HEK293 (cell line): Measurements from ENCODE around the gene PIGP.

Experiments used
- GLI2 ChIP-seq: fragments of 450-650 bp; formaldehyde crosslinking; IDR thresholded peaks from 2 replicates; pipeline ENCODE4; 2017; ENCODE audit warnings: missing biosample characterization, missing genetic modification characterization, low read depth, borderline replicate concordance
- MZF1 ChIP-seq: fragments of 450-650 bp; formaldehyde crosslinking; IDR thresholded peaks from 2 replicates; pipeline ENCODE4 v1.5.1; 2017; ENCODE audit warnings: missing biosample characterization, missing genetic modification characterization, borderline replicate concordance
- OVOL3 ChIP-seq: fragments of 450-650 bp; formaldehyde crosslinking; IDR thresholded peaks from 2 replicates; pipeline ENCODE4 v1.5.1; 2016; ENCODE audit warnings: missing biosample characterization, missing genetic modification characterization
- PRDM1 ChIP-seq: fragments of 450-650 bp; formaldehyde crosslinking; IDR thresholded peaks from 2 replicates; pipeline ENCODE4; 2016; ENCODE audit warnings: missing biosample characterization, missing genetic modification characterization
- SCRT2 ChIP-seq: fragments of 450-650 bp; formaldehyde crosslinking; IDR thresholded peaks from 2 replicates; pipeline ENCODE4 v1.5.1; 2016; ENCODE audit warnings: missing biosample characterization, missing genetic modification characterization
- SP7 ChIP-seq: fragments of 450-650 bp; formaldehyde crosslinking; IDR thresholded peaks from 2 replicates; pipeline ENCODE4 v1.5.1; 2016; ENCODE audit warnings: missing biosample characterization, missing genetic modification characterization
- ZBTB8A ChIP-seq: fragments of 450-650 bp; formaldehyde crosslinking; IDR thresholded peaks from 2 replicates; pipeline ENCODE4 v1.5.1; 2016; ENCODE audit warnings: missing biosample characterization, missing genetic modification characterization
- ZFP37 ChIP-seq: fragments of 450-650 bp; formaldehyde crosslinking; IDR thresholded peaks from 2 replicates; pipeline ENCODE4 v1.5.1; 2016; ENCODE audit warnings: missing biosample characterization, missing genetic modification characterization
- ZNF157 ChIP-seq: fragments of 450-650 bp; formaldehyde crosslinking; IDR thresholded peaks from 2 replicates; pipeline ENCODE4 v1.5.1; 2016; ENCODE audit warnings: missing biosample characterization, missing genetic modification characterization
- ZNF169 ChIP-seq: fragments of 450-650 bp; formaldehyde crosslinking; IDR thresholded peaks from 2 replicates; pipeline ENCODE4 v1.5.1; 2016; ENCODE audit warnings: missing biosample characterization, missing genetic modification characterization
- ZNF184 ChIP-seq: fragments of 450-650 bp; IDR thresholded peaks from 2 replicates; pipeline ENCODE4 v1.5.1; 2018; ENCODE audit warnings: missing biosample characterization, mild to moderate bottlenecking, missing genetic modification characterization
- ZNF221 ChIP-seq: fragments of 450-650 bp; formaldehyde crosslinking; IDR thresholded peaks from 2 replicates; pipeline ENCODE4 v1.5.1; 2017; ENCODE audit warnings: missing biosample characterization, missing genetic modification characterization, borderline replicate concordance
- ZNF24 ChIP-seq: fragments of 450-650 bp; formaldehyde crosslinking; IDR thresholded peaks from 2 replicates; pipeline ENCODE4 v1.5.1; 2016; ENCODE audit warnings: missing biosample characterization, missing genetic modification characterization
- ZNF266 ChIP-seq: fragments of 450-650 bp; formaldehyde crosslinking; IDR thresholded peaks from 2 replicates; pipeline ENCODE4 v1.5.1; 2016; ENCODE audit warnings: missing biosample characterization, missing genetic modification characterization, low read depth
- ZNF292 ChIP-seq: fragments of 450-650 bp; formaldehyde crosslinking; IDR thresholded peaks from 2 replicates; pipeline ENCODE4 v1.5.1; 2016; ENCODE audit warnings: low read depth, missing biosample characterization, missing genetic modification characterization, borderline replicate concordance
- ZNF433 ChIP-seq: fragments of 450-650 bp; formaldehyde crosslinking; IDR thresholded peaks from 2 replicates; pipeline ENCODE4 v1.5.1; 2016; ENCODE audit warnings: missing biosample characterization, missing genetic modification characterization, low read depth
- ZNF48 ChIP-seq: fragments of 450-650 bp; formaldehyde crosslinking; IDR thresholded peaks from 2 replicates; pipeline ENCODE4 v1.5.1; 2016; ENCODE audit warnings: missing biosample characterization, missing genetic modification characterization
- ZNF548 ChIP-seq: fragments of 450-650 bp; formaldehyde crosslinking; IDR thresholded peaks from 2 replicates; pipeline ENCODE4 v1.5.1; 2016; ENCODE audit warnings: missing biosample characterization, missing genetic modification characterization
- ZNF600 ChIP-seq: fragments of 450-650 bp; formaldehyde crosslinking; IDR thresholded peaks from 2 replicates; pipeline ENCODE4 v1.5.1; 2016; ENCODE audit warnings: missing biosample characterization, missing genetic modification characterization
- ZNF624 ChIP-seq: fragments of 450-650 bp; formaldehyde crosslinking; IDR thresholded peaks from 2 replicates; pipeline ENCODE4 v1.5.1; 2017; ENCODE audit warnings: missing biosample characterization, missing genetic modification characterization
- ZNF626 ChIP-seq: fragments of 450-650 bp; sonication (Bioruptor Pico); formaldehyde crosslinking; IDR thresholded peaks from 2 replicates; pipeline ENCODE4 v1.5.1; 2018; ENCODE audit warnings: missing biosample characterization, missing genetic modification characterization, inconsistent platforms
- ZNF629 ChIP-seq: fragments of 450-650 bp; formaldehyde crosslinking; IDR thresholded peaks from 2 replicates; pipeline ENCODE4 v1.5.1; 2017; ENCODE audit warnings: missing biosample characterization, missing genetic modification characterization
- ZNF76 ChIP-seq: fragments of 450-650 bp; formaldehyde crosslinking; IDR thresholded peaks from 2 replicates; pipeline ENCODE4; 2016; ENCODE audit warnings: low read depth, missing biosample characterization, missing genetic modification characterization, borderline replicate concordance
- ZNF830 ChIP-seq: fragments of 450-650 bp; IDR thresholded peaks from 2 replicates; pipeline ENCODE4 v1.5.0; 2018; ENCODE audit warnings: missing biosample characterization, missing genetic modification characterization, low read depth, mild to moderate bottlenecking, moderate library complexity
- TF ChIP-seq, protein P1 (sequence below): fragments of 450-650 bp; formaldehyde crosslinking; IDR thresholded peaks from 2 replicates; pipeline ENCODE4 v1.5.1; 2016; ENCODE audit warnings: missing biosample characterization, missing genetic modification characterization, borderline replicate concordance
- TF ChIP-seq, protein P2 (sequence below): fragments of 450-650 bp; formaldehyde crosslinking; IDR thresholded peaks from 2 replicates; pipeline ENCODE4 v1.5.1; 2016; ENCODE audit warnings: missing biosample characterization, missing genetic modification characterization
- TF ChIP-seq, protein P3 (sequence below): fragments of 450-650 bp; formaldehyde crosslinking; IDR thresholded peaks from 2 replicates; pipeline ENCODE4 v1.5.1; 2017; ENCODE audit warnings: missing biosample characterization, missing genetic modification characterization
- TF ChIP-seq, protein P4 (sequence below): fragments of 450-650 bp; formaldehyde crosslinking; IDR thresholded peaks from 2 replicates; pipeline ENCODE4 v1.5.1; 2017; ENCODE audit warnings: missing biosample characterization, missing genetic modification characterization
- TF ChIP-seq, protein P5 (sequence below): fragments of 450-650 bp; formaldehyde crosslinking; IDR thresholded peaks from 2 replicates; pipeline ENCODE4 v1.5.1; 2016; ENCODE audit warnings: missing biosample characterization, missing genetic modification characterization

Gene PIGP

DNA sequence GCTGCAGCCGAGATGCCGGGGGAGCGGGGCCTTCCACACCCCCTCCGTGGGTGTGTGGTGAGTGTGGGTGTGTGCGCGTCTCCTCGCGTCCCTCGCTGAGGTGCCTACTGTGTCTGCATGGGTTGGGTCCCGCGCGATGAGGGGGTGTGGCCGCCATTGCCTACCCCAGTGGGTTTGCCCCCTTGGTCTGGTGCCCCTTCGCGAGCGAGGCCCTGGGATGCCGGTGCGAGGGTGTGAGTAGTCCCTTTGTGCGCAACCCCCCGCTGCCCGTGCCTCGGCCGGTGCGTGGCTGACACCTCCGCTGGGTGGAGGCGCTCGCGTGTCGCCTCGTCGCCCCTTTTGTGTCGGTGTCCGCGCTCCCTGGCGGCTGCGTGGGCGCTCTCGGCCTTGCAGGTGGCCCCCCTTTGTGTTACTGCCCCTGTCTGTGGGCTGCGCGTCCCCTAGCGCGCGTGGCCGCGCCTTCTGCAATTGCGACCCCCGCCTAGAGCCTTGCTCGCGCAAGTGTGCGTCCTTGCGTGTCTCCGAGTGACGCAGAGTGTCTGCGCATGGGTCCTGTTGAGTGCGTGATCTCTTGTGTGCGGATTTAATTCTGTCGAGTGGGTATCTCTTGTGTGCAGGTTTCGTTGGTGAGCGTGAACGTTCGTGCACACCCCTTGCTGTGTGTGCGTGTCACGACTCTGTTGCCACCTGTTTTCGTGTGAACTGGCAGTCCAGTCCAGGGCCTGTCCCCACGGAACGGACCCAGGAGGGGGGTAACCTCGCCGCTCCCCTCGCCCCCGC is 736 bp upstream of the PIGP start (continued):
- TF ChIP-seq, protein P1, sequence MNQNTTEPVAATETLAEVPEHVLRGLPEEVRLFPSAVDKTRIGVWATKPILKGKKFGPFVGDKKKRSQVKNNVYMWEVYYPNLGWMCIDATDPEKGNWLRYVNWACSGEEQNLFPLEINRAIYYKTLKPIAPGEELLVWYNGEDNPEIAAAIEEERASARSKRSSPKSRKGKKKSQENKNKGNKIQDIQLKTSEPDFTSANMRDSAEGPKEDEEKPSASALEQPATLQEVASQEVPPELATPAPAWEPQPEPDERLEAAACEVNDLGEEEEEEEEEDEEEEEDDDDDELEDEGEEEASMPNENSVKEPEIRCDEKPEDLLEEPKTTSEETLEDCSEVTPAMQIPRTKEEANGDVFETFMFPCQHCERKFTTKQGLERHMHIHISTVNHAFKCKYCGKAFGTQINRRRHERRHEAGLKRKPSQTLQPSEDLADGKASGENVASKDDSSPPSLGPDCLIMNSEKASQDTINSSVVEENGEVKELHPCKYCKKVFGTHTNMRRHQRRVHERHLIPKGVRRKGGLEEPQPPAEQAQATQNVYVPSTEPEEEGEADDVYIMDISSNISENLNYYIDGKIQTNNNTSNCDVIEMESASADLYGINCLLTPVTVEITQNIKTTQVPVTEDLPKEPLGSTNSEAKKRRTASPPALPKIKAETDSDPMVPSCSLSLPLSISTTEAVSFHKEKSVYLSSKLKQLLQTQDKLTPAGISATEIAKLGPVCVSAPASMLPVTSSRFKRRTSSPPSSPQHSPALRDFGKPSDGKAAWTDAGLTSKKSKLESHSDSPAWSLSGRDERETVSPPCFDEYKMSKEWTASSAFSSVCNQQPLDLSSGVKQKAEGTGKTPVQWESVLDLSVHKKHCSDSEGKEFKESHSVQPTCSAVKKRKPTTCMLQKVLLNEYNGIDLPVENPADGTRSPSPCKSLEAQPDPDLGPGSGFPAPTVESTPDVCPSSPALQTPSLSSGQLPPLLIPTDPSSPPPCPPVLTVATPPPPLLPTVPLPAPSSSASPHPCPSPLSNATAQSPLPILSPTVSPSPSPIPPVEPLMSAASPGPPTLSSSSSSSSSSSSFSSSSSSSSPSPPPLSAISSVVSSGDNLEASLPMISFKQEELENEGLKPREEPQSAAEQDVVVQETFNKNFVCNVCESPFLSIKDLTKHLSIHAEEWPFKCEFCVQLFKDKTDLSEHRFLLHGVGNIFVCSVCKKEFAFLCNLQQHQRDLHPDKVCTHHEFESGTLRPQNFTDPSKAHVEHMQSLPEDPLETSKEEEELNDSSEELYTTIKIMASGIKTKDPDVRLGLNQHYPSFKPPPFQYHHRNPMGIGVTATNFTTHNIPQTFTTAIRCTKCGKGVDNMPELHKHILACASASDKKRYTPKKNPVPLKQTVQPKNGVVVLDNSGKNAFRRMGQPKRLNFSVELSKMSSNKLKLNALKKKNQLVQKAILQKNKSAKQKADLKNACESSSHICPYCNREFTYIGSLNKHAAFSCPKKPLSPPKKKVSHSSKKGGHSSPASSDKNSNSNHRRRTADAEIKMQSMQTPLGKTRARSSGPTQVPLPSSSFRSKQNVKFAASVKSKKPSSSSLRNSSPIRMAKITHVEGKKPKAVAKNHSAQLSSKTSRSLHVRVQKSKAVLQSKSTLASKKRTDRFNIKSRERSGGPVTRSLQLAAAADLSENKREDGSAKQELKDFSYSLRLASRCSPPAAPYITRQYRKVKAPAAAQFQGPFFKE (tag by site-specific recombination) = no peak
- TF ChIP-seq ZNF221 (no peak), ZNF600 (tag by site-specific recombination) (no peak; the same call in none of the 2 replicates), SCRT2 (tag by site-specific recombination) (peak; percentile 94), MZF1 (no peak), ZNF184 (tag by site-specific recombination) (no peak), ZNF830 (no peak), ZNF76 (tag by site-specific recombination) (peak; percentile 44; the same call in 1 of the 2 replicates), ZNF24 (tag by site-specific recombination) (0 out of 2 replicates have a peak, but pooled peaks have one; percentile 35), ZFP37 (tag by site-specific recombination) (peak; percentile 58; the same call in 1 of the 2 replicates), ZNF433 (tag by site-specific recombination) (no peak), ZNF292 (tag by site-specific recombination) (no peak), ZNF157 (tag by site-specific recombination) (no peak), ZNF548 (tag by site-specific recombination) (no peak), GLI2 (no peak), ZNF48 (tag by site-specific recombination) (peak; percentile 39; the same call in 1 of the 2 replicates), OVOL3 (tag by site-specific recombination) (no peak), ZNF629 (tag by site-specific recombination) (peak; percentile 42), ZNF266 (tag by site-specific recombination) (no peak), PRDM1 (tag by site-specific recombination) (no peak), ZNF169 (tag by site-specific recombination) (0 out of 2 replicates have a peak, but pooled peaks have one; percentile 35), ZNF624 (tag by site-specific recombination) (peak; percentile 29; the same call in 1 of the 2 replicates), SP7 (peak; percentile 73), ZNF626 (tag by site-specific recombination) (no peak), ZBTB8A (peak; percentile 25; the same call in 1 of the 2 replicates)
- TF ChIP-seq, protein P2, sequence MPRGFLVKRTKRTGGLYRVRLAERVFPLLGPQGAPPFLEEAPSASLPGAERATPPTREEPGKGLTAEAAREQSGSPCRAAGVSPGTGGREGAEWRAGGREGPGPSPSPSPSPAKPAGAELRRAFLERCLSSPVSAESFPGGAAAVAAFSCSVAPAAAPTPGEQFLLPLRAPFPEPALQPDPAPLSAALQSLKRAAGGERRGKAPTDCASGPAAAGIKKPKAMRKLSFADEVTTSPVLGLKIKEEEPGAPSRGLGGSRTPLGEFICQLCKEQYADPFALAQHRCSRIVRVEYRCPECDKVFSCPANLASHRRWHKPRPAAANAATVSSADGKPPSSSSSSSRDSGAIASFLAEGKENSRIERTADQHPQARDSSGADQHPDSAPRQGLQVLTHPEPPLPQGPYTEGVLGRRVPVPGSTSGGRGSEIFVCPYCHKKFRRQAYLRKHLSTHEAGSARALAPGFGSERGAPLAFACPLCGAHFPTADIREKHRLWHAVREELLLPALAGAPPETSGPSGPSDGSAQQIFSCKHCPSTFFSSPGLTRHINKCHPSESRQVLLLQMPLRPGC (tag by site-specific recombination) = no peak
- TF ChIP-seq, protein P3, sequence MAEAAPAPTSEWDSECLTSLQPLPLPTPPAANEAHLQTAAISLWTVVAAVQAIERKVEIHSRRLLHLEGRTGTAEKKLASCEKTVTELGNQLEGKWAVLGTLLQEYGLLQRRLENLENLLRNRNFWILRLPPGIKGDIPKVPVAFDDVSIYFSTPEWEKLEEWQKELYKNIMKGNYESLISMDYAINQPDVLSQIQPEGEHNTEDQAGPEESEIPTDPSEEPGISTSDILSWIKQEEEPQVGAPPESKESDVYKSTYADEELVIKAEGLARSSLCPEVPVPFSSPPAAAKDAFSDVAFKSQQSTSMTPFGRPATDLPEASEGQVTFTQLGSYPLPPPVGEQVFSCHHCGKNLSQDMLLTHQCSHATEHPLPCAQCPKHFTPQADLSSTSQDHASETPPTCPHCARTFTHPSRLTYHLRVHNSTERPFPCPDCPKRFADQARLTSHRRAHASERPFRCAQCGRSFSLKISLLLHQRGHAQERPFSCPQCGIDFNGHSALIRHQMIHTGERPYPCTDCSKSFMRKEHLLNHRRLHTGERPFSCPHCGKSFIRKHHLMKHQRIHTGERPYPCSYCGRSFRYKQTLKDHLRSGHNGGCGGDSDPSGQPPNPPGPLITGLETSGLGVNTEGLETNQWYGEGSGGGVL (tag by site-specific recombination) = peak; percentile 43
- TF ChIP-seq, protein P4, sequence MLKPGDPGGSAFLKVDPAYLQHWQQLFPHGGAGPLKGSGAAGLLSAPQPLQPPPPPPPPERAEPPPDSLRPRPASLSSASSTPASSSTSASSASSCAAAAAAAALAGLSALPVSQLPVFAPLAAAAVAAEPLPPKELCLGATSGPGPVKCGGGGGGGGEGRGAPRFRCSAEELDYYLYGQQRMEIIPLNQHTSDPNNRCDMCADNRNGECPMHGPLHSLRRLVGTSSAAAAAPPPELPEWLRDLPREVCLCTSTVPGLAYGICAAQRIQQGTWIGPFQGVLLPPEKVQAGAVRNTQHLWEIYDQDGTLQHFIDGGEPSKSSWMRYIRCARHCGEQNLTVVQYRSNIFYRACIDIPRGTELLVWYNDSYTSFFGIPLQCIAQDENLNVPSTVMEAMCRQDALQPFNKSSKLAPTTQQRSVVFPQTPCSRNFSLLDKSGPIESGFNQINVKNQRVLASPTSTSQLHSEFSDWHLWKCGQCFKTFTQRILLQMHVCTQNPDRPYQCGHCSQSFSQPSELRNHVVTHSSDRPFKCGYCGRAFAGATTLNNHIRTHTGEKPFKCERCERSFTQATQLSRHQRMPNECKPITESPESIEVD = no peak
- TF ChIP-seq, protein P5, sequence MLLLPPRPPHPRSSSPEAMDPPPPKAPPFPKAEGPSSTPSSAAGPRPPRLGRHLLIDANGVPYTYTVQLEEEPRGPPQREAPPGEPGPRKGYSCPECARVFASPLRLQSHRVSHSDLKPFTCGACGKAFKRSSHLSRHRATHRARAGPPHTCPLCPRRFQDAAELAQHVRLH (tag by site-specific recombination) = no peak
